Ramos (cell line): Measurements from ENCODE around the gene NEUROD2.

ENCODE experiments used
- in situ Hi-C: fragments of 300-500 bp; cut with MboI; formaldehyde crosslinking; loops from one replicate; pipeline ENCODE4 v1.14.3; 2022; ENCODE audit warnings: low sequenced_read_pairs; ENCODE audit not compliant: unreplicated experiment

NEUROD2 gene

DNA sequence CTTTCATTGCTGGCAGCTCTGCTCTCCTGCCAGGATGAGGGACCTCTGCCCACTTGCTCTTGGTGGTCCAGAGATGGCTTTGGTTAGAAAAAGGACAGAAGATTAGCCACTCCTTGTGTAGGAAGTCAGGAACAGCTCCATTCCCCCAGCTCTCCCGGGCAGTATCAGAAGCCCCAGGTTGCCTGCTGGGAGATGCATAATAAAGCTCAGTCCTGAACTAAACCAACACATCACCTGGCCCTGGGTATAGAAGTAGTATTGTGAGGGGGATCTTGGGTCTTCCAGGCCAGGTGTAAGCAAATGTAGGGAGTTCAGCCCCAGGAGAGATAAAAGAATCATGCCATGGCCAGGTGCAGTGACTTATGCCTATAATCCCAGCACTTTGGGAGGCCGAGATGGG, 52.4 kb downstream of the NEUROD2 start:
- in situ Hi-C loops: no loop called here
